ENCODE results near the gene ADGRG4. TPM values are rescaled to one million over a fixed set of nuclear protein-coding genes. Genes with fewer than 3 reads are reported as not detected.

Gene ADGRG4
- total RNA-seq, 2 experiments from 2014 or later = not detected

- H3K27ac Mint-ChIP-seq = no peak overlapping the region
- no peaks in the 10 kb centered on the region for H3K9me3 Mint-ChIP-seq
- H3K4me1 Mint-ChIP-seq (ENCODE audit: low read depth) = no peaks in the 10 kb centered on the region
- H3K36me3 ChIP-seq (ENCODE audit: insufficient read depth, low read length) = no peaks in the 10 kb centered on the region
- ATAC-seq (ENCODE audit: poor library complexity) = no peak
- no peak overlapping the region for H3K4me3 Mint-ChIP-seq
- H3K27ac ChIP-seq (ENCODE audit: low read depth in 1 of 2, low read length in 2 of 2) = no peak overlapping the region
- H3K9me3 ChIP-seq (ENCODE audit: control insufficient read depth in 1 of 2, insufficient read depth in 1 of 2, low read length in 2 of 2) = no peaks in the 10 kb centered on the region
- no peak overlapping the region for H3K4me3 ChIP-seq (ENCODE audit: low read length)
- intact Hi-C loops (cut with DNase I, micrococcal nuclease) = no loop called here
- H3K27me3 ChIP-seq (ENCODE audit: control insufficient read depth in 1 of 2, insufficient read depth in 2 of 2, low read length in 2 of 2) = no peaks in the 10 kb centered on the region
- no peaks in the 10 kb centered on the region for H3K36me3 Mint-ChIP-seq (ENCODE audit: low read depth)
- H3K27me3 Mint-ChIP-seq = no peaks in the 10 kb centered on the region
- DNase-seq = no peak
- no peaks in the 10 kb centered on the region for H3K4me1 ChIP-seq (ENCODE audit: insufficient read depth, low read length)
- POLR2A ChIA-PET = no interaction called here
- no peak for TF ChIP-seq CTCF (IDR thresholded peaks at IDR 0.05)
- CTCF ChIA-PET = no interaction called here
These were observed 18.8 kb downstream of the ADGRG4 start for GRCh38 chrX:136319600-136319999.

GRCh38 chrX:136321532-136321931 lies 20.8 kb downstream of the ADGRG4 start:
- no peak overlapping the region for H3K27ac ChIP-seq (ENCODE audit: low read depth in 1 of 2, low read length in 2 of 2)
- Mint-ChIP-seq H3K4me3 (no peak overlapping the region), H3K36me3 (ENCODE audit: low read depth) (no peaks in the 10 kb centered on the region), H3K27ac (no peak overlapping the region), H3K4me1 (ENCODE audit: low read depth) (no peaks in the 10 kb centered on the region), H3K9me3 (no peaks in the 10 kb centered on the region), H3K27me3 (no peaks in the 10 kb centered on the region)
- ATAC-seq (ENCODE audit: poor library complexity) = no peak
- H3K27me3 ChIP-seq (ENCODE audit: control insufficient read depth in 1 of 2, insufficient read depth in 2 of 2, low read length in 2 of 2) = no peaks in the 10 kb centered on the region
- no peak for DNase-seq
- ChIA-PET CTCF (no interaction called here), POLR2A (no interaction called here)
- no peaks in the 10 kb centered on the region for H3K4me1 ChIP-seq (ENCODE audit: insufficient read depth, low read length)
- no peaks in the 10 kb centered on the region for H3K36me3 ChIP-seq (ENCODE audit: insufficient read depth, low read length)
- intact Hi-C loops (cut with DNase I, micrococcal nuclease) = no loop called here
- H3K4me3 ChIP-seq (ENCODE audit: low read length) = no peak overlapping the region
- TF ChIP-seq CTCF (IDR thresholded peaks at IDR 0.05) = no peak
- no peaks in the 10 kb centered on the region for H3K9me3 ChIP-seq (ENCODE audit: control insufficient read depth in 1 of 2, insufficient read depth in 1 of 2, low read length in 2 of 2)

GRCh38 chrX:136322064-136322463 lies 21.3 kb downstream of the ADGRG4 start:
- DNase-seq (no peak), ATAC-seq (ENCODE audit: poor library complexity) (no peak)
- Mint-ChIP-seq H3K9me3 (no peaks in the 10 kb centered on the region), H3K36me3 (ENCODE audit: low read depth) (no peaks in the 10 kb centered on the region), H3K27ac (no peak overlapping the region), H3K4me1 (ENCODE audit: low read depth) (no peaks in the 10 kb centered on the region), H3K4me3 (no peak overlapping the region), H3K27me3 (no peaks in the 10 kb centered on the region)
- Histone ChIP-seq H3K27ac (ENCODE audit: low read depth in 1 of 2, low read length in 2 of 2) (no peak overlapping the region), H3K4me3 (ENCODE audit: low read length) (no peak overlapping the region), H3K4me1 (ENCODE audit: insufficient read depth, low read length) (no peaks in the 10 kb centered on the region), H3K27me3 (ENCODE audit: control insufficient read depth in 1 of 2, insufficient read depth in 2 of 2, low read length in 2 of 2) (no peaks in the 10 kb centered on the region), H3K9me3 (ENCODE audit: control insufficient read depth in 1 of 2, insufficient read depth in 1 of 2, low read length in 2 of 2) (no peaks in the 10 kb centered on the region), H3K36me3 (ENCODE audit: insufficient read depth, low read length) (no peaks in the 10 kb centered on the region)
- no peak for TF ChIP-seq CTCF (IDR thresholded peaks at IDR 0.05)
- POLR2A ChIA-PET = no interaction called here
- CTCF ChIA-PET = no interaction called here
- intact Hi-C loops (cut with DNase I, micrococcal nuclease) = no loop called here

Measured in CD4-positive, alpha-beta T cell (primary cell).